Mucosa of descending colon (tissue), 3 donors: Measurements from ENCODE around the gene BRD3. TPM values are rescaled to one million over a fixed set of nuclear protein-coding genes. Genes with fewer than 3 reads are reported as not detected.
"Not testable (repeated sequence)": the region's sequence is repeated elsewhere in the genome, so short reads cannot be mapped to it uniquely, and the experiment has no call there.

ENCODE experiments used
- ATAC-seq: fragments of 200-7000 bp; cut with Tn5 transposase; one replicate; pipeline ENCODE4 v1.9.1; 2020; ENCODE audit warnings: mild to moderate bottlenecking, moderate library complexity
- DNase-seq, 3 donors: peaks; one replicate each; pipeline ENCODE4 v3.0.0-alpha.2; 2020
- H3K36me3 ChIP-seq: fragments of 200-600 bp; one replicate; pipeline ENCODE4 v1.8.0; 2021; ENCODE audit warnings: low read depth, mild to moderate bottlenecking
- H3K4me1 ChIP-seq: fragments of 200-600 bp; one replicate; pipeline ENCODE4 v1.8.0; 2021; ENCODE audit warnings: low read depth, mild to moderate bottlenecking
- H3K4me3 ChIP-seq: fragments of 200-600 bp; one replicate; pipeline ENCODE4 v1.8.0; 2021; ENCODE audit warnings: mild to moderate bottlenecking
- H3K9me3 ChIP-seq: fragments of 200-600 bp; one replicate; pipeline ENCODE4 v1.8.0; 2021; ENCODE audit warnings: mild to moderate bottlenecking
- intact Hi-C, 2 donors: fragments of 100-400 bp; cut with DNase I in 1 of 2; cut with micrococcal nuclease in 1 of 2; formaldehyde crosslinking; loops; one replicate each; pipeline versions ENCODE4 v1.11.0 to v1.11.1; 2022; cut with DNase I, micrococcal nuclease
- total RNA-seq, 3 donors: library from RNA; stranded (reverse); fragmentation: NEBNext Ultra II Directional in 2 of 3; extraction: Animal tissue kit (Norgen Biotek cat#: 25700) in 2 of 3; gene quantifications; one replicate each; pipeline versions ENCODE4 v1.2.1 to v1.2.4, GENCODE V29; 2021 to 2023
- TF ChIP-seq, protein P1 (sequence below): fragments of 200-600 bp; IDR thresholded peaks from one replicate; pipeline ENCODE4 v1.8.0; 2022; ENCODE audit warnings: antibody characterized with exemption, mild to moderate bottlenecking
- donor health status: DM: no; HTN: no; CAD: no; lungs with moderate emphysema.
- donor health status: DM: no; HTN: no; CAD: no.
- donor health status: DM: no; HTN: yes; CAD: no.

BRD3 gene
- total RNA-seq, 3 donors from 2014 or later, result 19.4 to 56.0 (median 29.4) TPM

DNA sequence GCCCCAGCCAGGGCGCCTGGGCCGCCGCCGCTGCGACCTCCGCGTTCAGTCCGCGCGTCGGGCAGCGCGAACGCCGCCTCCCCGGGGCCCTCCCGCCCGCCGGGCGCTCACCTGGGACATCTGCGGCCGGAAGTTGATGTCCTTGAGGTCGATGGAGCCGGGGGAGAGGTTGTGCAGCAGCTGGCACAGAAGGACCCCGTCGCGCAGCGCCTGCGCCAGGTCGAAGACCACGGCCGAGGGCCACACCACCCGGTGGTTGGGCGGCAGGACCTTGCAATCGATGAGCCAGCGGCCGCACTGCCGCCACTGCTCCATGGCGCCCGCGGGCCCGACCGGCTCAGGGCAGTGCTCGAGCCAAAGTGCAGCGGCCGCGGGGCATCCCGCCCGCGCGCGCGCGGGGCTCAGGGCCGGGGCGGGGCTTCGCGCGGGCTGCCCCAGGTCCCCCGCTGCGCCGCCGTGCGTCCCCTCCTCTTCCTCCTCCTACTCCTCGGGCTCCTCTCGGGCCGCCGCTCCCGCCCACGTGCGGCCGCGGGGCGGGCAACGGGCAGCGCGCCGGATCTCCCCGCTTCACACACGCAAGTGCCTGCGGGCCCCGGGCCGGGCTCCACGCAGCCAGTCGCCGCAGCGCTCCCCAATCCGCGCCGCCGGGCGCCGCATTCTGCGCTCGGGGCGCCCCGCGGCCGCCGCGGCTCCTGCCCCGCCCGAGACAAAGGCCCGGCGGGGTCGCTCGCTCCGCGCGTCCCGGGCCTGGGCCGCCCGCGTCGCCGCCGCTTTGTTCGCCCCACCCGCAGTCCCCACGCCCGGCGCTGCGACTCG is 75.7 kb downstream of the BRD3 start, which contains the start of gene VAV2:
Gene VAV2 (minus strand): TSS at position 361 of the 816 bp plus-strand sequence. CDS start 46 bp downstream, at position 315.
- no peaks in the 10 kb centered on the region for H3K9me3 ChIP-seq
- peak within 1 kb of the TSS; percentile 46 for H3K4me3 ChIP-seq
- DNase-seq (peak; percentile 58 to 81 (median 78)), ATAC-seq (peak; percentile 37)
- H3K36me3 ChIP-seq, result no peaks in the 10 kb centered on the region
- intact Hi-C loops, result loop anchor here in 1 of 2 donors (5.0 kb wide), 1 partner anchor 200 kb away; no protein-coding TSS in a partner anchor
- peaks cover 25% of the 10 kb centered on the region for H3K4me1 ChIP-seq
- TF ChIP-seq, protein P1, sequence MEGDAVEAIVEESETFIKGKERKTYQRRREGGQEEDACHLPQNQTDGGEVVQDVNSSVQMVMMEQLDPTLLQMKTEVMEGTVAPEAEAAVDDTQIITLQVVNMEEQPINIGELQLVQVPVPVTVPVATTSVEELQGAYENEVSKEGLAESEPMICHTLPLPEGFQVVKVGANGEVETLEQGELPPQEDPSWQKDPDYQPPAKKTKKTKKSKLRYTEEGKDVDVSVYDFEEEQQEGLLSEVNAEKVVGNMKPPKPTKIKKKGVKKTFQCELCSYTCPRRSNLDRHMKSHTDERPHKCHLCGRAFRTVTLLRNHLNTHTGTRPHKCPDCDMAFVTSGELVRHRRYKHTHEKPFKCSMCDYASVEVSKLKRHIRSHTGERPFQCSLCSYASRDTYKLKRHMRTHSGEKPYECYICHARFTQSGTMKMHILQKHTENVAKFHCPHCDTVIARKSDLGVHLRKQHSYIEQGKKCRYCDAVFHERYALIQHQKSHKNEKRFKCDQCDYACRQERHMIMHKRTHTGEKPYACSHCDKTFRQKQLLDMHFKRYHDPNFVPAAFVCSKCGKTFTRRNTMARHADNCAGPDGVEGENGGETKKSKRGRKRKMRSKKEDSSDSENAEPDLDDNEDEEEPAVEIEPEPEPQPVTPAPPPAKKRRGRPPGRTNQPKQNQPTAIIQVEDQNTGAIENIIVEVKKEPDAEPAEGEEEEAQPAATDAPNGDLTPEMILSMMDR, result no peak

DNA sequence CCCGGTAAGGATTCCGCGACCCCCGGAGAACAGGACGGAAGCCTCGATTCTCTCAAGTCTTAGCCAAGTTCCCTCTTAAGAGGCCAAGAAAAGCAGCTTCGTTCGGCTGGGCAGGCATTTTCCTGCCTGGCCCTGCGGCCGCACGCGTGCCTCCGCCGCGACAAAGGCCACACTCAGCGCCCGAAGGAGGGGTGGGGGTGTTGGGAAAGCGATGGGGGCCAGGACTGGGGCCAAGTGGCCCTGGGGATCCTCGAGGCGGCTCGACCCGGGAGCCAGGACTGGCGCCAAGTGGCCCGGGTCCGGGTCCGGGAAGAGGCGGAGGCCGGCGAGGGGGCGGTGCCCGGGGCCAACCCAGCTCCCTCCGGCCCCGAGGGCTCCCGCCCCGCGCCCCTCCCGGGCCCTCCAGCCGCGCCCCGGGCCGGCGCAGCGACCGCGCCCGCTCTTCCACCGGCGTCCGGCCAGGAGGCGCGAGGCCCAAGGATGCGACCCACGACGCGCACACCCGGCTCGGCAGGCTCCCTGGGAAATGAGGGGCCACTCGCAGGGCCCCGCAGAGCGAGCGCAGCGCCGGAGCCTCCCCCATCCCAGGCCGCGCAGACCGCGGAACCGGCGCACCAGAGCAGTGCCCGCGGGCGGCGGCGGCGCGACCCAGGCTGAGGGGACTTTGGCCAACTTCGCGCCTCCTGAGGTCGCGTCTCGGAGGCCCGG is 76.5 kb downstream of the BRD3 start:
- intact Hi-C loops, result loop anchor here in 1 of 2 donors (5.0 kb wide), 1 partner anchor 199 kb away; no protein-coding TSS in a partner anchor
- ATAC-seq, result peak; percentile 32

DNA sequence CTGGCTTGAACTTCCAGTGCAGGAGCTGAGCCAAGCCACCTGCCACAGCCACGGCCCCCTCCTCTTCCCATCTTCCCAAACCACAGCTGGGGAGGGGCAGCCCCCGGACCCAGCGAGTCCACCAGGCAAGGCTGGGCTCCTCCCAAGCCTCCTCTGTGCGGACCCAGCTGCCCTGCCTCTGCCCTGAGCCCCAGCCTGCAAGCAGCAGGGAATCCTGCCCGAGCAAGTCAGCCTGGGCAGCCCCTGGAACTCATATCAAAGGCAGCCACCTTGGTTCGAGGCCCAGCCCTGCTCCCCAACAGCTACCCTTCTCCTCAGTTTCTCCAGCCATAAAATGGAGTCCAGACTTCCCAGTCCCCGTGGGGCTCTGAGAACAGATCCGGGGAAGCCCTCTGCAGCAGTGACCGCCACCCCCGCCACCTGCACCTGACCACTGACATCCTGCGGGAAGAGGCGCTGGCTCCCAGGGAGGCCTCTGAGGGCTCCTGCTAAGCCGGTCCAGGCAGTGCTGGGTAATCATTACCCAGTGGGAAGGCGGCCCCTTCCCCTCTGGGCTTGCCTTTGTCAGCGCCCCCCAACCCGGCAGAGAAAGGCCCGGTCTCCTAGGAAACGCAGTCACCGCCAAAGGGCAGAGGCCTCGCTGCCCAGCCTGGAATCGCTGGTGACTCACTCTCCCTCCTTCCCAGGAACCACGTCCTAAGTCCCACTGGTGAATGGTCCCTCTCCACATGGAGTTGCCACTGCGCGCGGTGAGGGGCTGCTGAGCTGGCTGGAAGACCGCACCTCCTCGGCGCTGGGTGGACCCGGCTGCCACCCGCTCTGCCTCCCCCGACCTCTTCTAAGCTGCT is 77.2 kb downstream of the BRD3 start:
- ATAC-seq, result peak; percentile 42

More for the DNA sequence above, 76.5 kb downstream of the BRD3 start:
- Histone ChIP-seq H3K9me3 (no peaks in the 10 kb centered on the region), H3K4me1 (peaks cover 25% of the 10 kb centered on the region), H3K36me3 (no peaks in the 10 kb centered on the region), H3K4me3 (peak overlapping the region; percentile 46)
- TF ChIP-seq, protein P1, result no peak
- DNase-seq, result peak in 2 of 3 donors; percentile 31 to 66

DNA sequence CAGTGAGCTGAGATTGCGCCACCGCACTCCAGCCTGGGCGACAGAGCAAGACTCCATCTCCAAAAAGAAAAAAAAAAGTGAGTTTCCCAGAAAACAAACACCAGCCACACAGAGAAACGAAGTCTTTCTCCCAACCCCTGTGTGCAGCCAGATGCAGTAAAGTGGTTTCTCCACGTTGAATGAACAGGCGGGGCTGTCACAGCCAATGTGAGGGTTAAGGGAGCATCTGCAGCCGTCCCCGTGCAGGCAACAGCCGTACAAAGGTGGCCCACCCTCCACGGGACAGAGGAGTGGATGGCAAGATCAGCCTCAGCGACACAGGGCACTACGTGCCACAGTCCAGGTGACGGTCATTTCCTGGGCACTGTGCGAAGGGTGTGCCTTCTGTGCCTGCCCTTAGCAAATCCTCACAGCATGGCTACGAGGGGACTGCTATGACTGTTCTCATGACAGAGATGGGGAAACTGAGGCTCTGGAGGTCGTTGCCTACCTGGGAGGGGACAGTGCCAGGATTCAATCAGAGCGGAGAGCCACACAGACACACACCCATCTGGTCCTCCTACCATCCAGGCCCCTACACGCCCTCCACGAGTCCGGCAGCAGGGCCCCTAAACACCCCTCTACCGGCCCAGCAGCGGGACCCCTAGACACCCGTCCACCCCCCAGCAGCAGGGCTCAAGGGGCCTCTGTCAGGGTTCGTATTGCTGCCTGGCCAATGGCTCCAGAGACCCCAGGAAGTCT is 78.0 kb downstream of the BRD3 start:
- H3K9me3 ChIP-seq, result no peaks in the 10 kb centered on the region
- H3K4me3 ChIP-seq, result no peak overlapping the region
- peaks cover 25% of the 10 kb centered on the region for H3K4me1 ChIP-seq
- ATAC-seq (no peak), DNase-seq (peak in 1 of 3 donors; percentile 28)
- intact Hi-C loops, result loop anchor here in 1 of 2 donors (5.0 kb wide), 1 partner anchor 197 kb away; no protein-coding TSS in a partner anchor
- TF ChIP-seq, protein P1, result no peak
- H3K36me3 ChIP-seq, result no peaks in the 10 kb centered on the region

More for the DNA sequence above, 77.2 kb downstream of the BRD3 start:
- TF ChIP-seq, protein P1, result no peak
- Histone ChIP-seq H3K36me3 (no peaks in the 10 kb centered on the region), H3K4me3 (peak overlapping the region; percentile 46), H3K4me1 (peaks cover 25% of the 10 kb centered on the region), H3K9me3 (no peaks in the 10 kb centered on the region)
- DNase-seq, result peak in 2 of 3 donors; percentile 49 to 70
- intact Hi-C loops, result loop anchor here in 1 of 2 donors (5.0 kb wide), 1 partner anchor 198 kb away; no protein-coding TSS in a partner anchor

DNA sequence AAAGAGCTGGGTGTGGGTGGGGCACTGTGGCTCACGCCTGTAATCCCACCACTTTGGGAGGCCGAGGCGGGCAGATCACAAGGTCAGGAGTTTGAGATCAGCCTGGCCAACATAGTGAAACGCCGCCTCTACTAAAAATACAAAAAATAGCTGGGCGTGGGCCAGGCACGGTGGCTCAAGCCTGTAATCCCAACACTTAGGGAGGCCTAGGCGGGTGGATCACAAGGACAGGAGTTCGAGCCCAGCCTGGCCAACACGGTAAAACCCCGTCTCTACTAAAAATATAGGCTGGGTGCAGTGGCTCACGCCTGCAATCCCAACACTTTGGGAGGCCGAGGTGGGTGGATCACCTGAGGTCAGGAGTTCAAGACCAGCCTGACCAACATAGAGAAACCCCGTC is 79.1 kb downstream of the BRD3 start:
- DNase-seq, H3K9me3 ChIP-seq, H3K36me3 ChIP-seq, H3K4me3 ChIP-seq, ATAC-seq, intact Hi-C loops: not testable (repeated sequence)
- H3K4me1 ChIP-seq, result peaks cover 19% of the 10 kb centered on the region
